GM23338 (cell line): ENCODE measurements around the gene RCE1. TPM values are rescaled to one million over a fixed set of nuclear protein-coding genes. Genes with fewer than 3 reads are reported as not detected.

ENCODE experiments used
- ATAC-seq: fragments of 200-7000 bp; cut with Tn5 transposase; 3 replicates; pipeline ENCODE4 v1.9.1; 2020
- DNase-seq: peaks from one replicate; pipeline ENCODE4 v3.0.0-alpha.2; 2015; ENCODE audit warnings: low spot score
- H2AFZ ChIP-seq: fragments of 200-600 bp; sonication (generic); 2 replicates; pipeline ENCODE4 v1.8.0; 2016; ENCODE audit warnings: antibody characterized with exemption, mild to moderate bottlenecking, moderate library complexity
- H3F3A ChIP-seq: fragments of 200-600 bp; sonication (generic); replicated peaks from 2 replicates; pipeline ENCODE4 v1.8.0; 2017; ENCODE audit warnings: antibody characterized with exemption, mixed run types, low read depth
- H3K27ac ChIP-seq: fragments of 200-600 bp; sonication (generic); 2 replicates; pipeline ENCODE4 v1.6.1; 2016; ENCODE audit warnings: low read depth
- H3K27me3 ChIP-seq: fragments of 200-600 bp; sonication (generic); 2 replicates; pipeline ENCODE4 v1.8.0; 2016; ENCODE audit warnings: mild to moderate bottlenecking, mixed run types, moderate library complexity; ENCODE audit not compliant: insufficient read depth
- H3K36me3 ChIP-seq: fragments of 200-600 bp; sonication (generic); 2 replicates; pipeline ENCODE4 v1.8.0; 2016; ENCODE audit warnings: mild to moderate bottlenecking; ENCODE audit not compliant: insufficient read depth
- H3K4me1 ChIP-seq: fragments of 200-600 bp; sonication (generic); 2 replicates; pipeline ENCODE4 v1.8.0; 2016; ENCODE audit warnings: mild to moderate bottlenecking, moderate library complexity; ENCODE audit not compliant: insufficient read depth
- H3K4me2 ChIP-seq: fragments of 200-600 bp; sonication (generic); 2 replicates; pipeline ENCODE4 v1.7.1; 2017; ENCODE audit warnings: mixed run types
- H3K4me3 ChIP-seq: fragments of 200-600 bp; sonication (generic); 2 replicates; pipeline ENCODE4 v1.6.1; 2016; ENCODE audit warnings: mixed run types
- H3K79me2 ChIP-seq: fragments of 200-600 bp; sonication (generic); replicated peaks from 2 replicates; pipeline ENCODE4 v1.8.0; 2017; ENCODE audit warnings: mild to moderate bottlenecking; ENCODE audit not compliant: insufficient read depth
- H3K9me2 ChIP-seq: fragments of 200-600 bp; sonication (generic); 2 replicates; pipeline ENCODE4 v1.8.0; 2017; ENCODE audit not compliant: insufficient read depth
- H4K20me1 ChIP-seq: fragments of 200-600 bp; sonication (generic); replicated peaks from 2 replicates; pipeline ENCODE4 v1.8.0; 2017; ENCODE audit warnings: mild to moderate bottlenecking; ENCODE audit not compliant: insufficient read depth
- H3K27ac Mint-ChIP-seq: 2 replicates; pipeline ENCODE4 v1.8.0; 2020; ENCODE audit warnings: inconsistent platforms, mild to moderate bottlenecking, moderate library complexity, mixed read lengths
- H3K27me3 Mint-ChIP-seq: 3 replicates; pipeline ENCODE4 v1.8.0; 2022; ENCODE audit warnings: low read depth, mild to moderate bottlenecking, moderate library complexity, mixed read lengths, inconsistent platforms; ENCODE audit not compliant: insufficient read depth, poor library complexity
- H3K36me3 Mint-ChIP-seq: 3 replicates; pipeline ENCODE4 v1.8.0; 2021; ENCODE audit warnings: low read depth, mild to moderate bottlenecking, inconsistent platforms, moderate library complexity, mixed read lengths
- H3K4me1 Mint-ChIP-seq: 3 replicates; pipeline ENCODE4 v1.8.0; 2020; ENCODE audit warnings: mild to moderate bottlenecking, inconsistent platforms, mixed read lengths
- H3K4me3 Mint-ChIP-seq: 3 replicates; pipeline ENCODE4 v1.8.0; 2021; ENCODE audit warnings: moderate library complexity, mild to moderate bottlenecking, inconsistent platforms, mixed read lengths
- H3K9me3 Mint-ChIP-seq: 3 replicates; pipeline ENCODE4 v1.8.0; 2020; ENCODE audit warnings: moderate library complexity, mild to moderate bottlenecking, inconsistent platforms, mixed read lengths
- CREB1 ChIP-seq: fragments of 250-450 bp; sonication (Bioruptor Pico); IDR thresholded peaks from 2 replicates; pipeline ENCODE4 v1.5.0; 2020; ENCODE audit warnings: low read depth, mild to moderate bottlenecking, moderate library complexity
- EZH2 ChIP-seq: fragments of 200-600 bp; sonication (generic); IDR thresholded peaks from one replicate; pipeline ENCODE4 v1.8.0; 2017; ENCODE audit warnings: antibody characterized with exemption, mild to moderate bottlenecking, low read depth; ENCODE audit not compliant: unreplicated experiment
- EZH2phosphoT487 ChIP-seq: fragments of 200-600 bp; sonication (generic); IDR thresholded peaks from one replicate; pipeline ENCODE4 v1.8.1; 2018; ENCODE audit warnings: antibody characterized with exemption; ENCODE audit not compliant: unreplicated experiment
- JUNB ChIP-seq: IDR thresholded peaks from one replicate; pipeline ENCODE4 v1.6.1; 2016; ENCODE audit warnings: antibody characterized with exemption; ENCODE audit not compliant: unreplicated experiment
- NANOG ChIP-seq: IDR thresholded peaks from 2 replicates; pipeline ENCODE4 v1.6.1; 2016; ENCODE audit warnings: antibody characterized with exemption, borderline replicate concordance
- POLR2AphosphoS5 ChIP-seq: IDR thresholded peaks from 2 replicates; pipeline ENCODE4 v1.6.1; 2016; ENCODE audit warnings: antibody characterized with exemption, low read depth
- REST ChIP-seq: IDR thresholded peaks from one replicate; pipeline ENCODE4 v1.6.1; 2018; ENCODE audit warnings: antibody characterized with exemption; ENCODE audit not compliant: unreplicated experiment
- STAT1 ChIP-seq: IDR thresholded peaks from one replicate; pipeline ENCODE4 v1.6.1; 2016; ENCODE audit warnings: antibody characterized with exemption; ENCODE audit not compliant: unreplicated experiment
- ZNF114 ChIP-seq: fragments of 250-450 bp; sonication (Bioruptor Pico); IDR thresholded peaks from 2 replicates; pipeline ENCODE4 v1.5.0; 2020; ENCODE audit warnings: mild to moderate bottlenecking, moderate library complexity
- polyA plus RNA-seq: library from polyadenylated mRNA; unstranded; fragments of >200 nt; fragmentation: Nextera tagmentation; extraction: Ambion mirVana; gene quantifications from 2 replicates; pipeline ENCODE4 v1.2.1, GENCODE V29; 2016
- total RNA-seq: library from RNA; depleted of rRNA; stranded (reverse); fragments of >200 nt; shearing (Covaris generic); gene quantifications from 2 replicates; pipeline ENCODE4 v1.2.3, GENCODE V29; 2014
- TF ChIP-seq, protein P1 (sequence below): fragments of 250-450 bp; sonication (Bioruptor Pico); IDR thresholded peaks from 2 replicates; pipeline ENCODE4 v1.5.0; 2020; ENCODE audit warnings: mild to moderate bottlenecking, moderate library complexity
- TF ChIP-seq, protein P2 (sequence below): IDR thresholded peaks from 2 replicates; pipeline ENCODE4 v1.6.1; 2016; ENCODE audit warnings: antibody characterized with exemption
- TF ChIP-seq, protein P3 (sequence below), 2 experiments: fragments of 200-600 bp in 1 of 2; sonication (generic) in 1 of 2; conservative IDR thresholded peaks; 2 replicates each; pipeline versions ENCODE4 v1.5.1 to v1.6.1; 2016 to 2017; ENCODE audit warnings: antibody characterized with exemption in 2 of 2, low read depth in 2 of 2, mild to moderate bottlenecking in 2 of 2, moderate library complexity in 1 of 2

RCE1 gene
- total and polyA plus RNA-seq, 2 experiments from 2014 or later: 27.8 to 55.1 TPM

GRCh38 chr11:66877588-66878385 is 34.5 kb downstream of the RCE1 start:
- ATAC-seq (no peak), DNase-seq (no peak)
- no peaks in the 10 kb centered on the region for H3K36me3 Mint-ChIP-seq
- Histone ChIP-seq H3K36me3 (no peaks in the 10 kb centered on the region), H4K20me1 (no peaks in the 10 kb centered on the region), H3K27me3 (no peaks in the 10 kb centered on the region), H3K9me2 (no peaks in the 10 kb centered on the region), H3K4me2 (no peak overlapping the region), H3K27ac (no peak overlapping the region), H3K4me3 (no peak overlapping the region), H2AFZ (no peak overlapping the region), H3K79me2 (no peaks in the 10 kb centered on the region), H3F3A (no peaks in the 10 kb centered on the region), H3K4me1 (peaks cover 6% of the 10 kb centered on the region; the same call in 1 of the 2 replicates)
- H3K27me3 Mint-ChIP-seq: peaks cover 9% of the 10 kb centered on the region
- no peaks in the 10 kb centered on the region for H3K9me3 Mint-ChIP-seq
- peaks cover 40% of the 10 kb centered on the region for H3K4me1 Mint-ChIP-seq
- TF ChIP-seq, protein P1, sequence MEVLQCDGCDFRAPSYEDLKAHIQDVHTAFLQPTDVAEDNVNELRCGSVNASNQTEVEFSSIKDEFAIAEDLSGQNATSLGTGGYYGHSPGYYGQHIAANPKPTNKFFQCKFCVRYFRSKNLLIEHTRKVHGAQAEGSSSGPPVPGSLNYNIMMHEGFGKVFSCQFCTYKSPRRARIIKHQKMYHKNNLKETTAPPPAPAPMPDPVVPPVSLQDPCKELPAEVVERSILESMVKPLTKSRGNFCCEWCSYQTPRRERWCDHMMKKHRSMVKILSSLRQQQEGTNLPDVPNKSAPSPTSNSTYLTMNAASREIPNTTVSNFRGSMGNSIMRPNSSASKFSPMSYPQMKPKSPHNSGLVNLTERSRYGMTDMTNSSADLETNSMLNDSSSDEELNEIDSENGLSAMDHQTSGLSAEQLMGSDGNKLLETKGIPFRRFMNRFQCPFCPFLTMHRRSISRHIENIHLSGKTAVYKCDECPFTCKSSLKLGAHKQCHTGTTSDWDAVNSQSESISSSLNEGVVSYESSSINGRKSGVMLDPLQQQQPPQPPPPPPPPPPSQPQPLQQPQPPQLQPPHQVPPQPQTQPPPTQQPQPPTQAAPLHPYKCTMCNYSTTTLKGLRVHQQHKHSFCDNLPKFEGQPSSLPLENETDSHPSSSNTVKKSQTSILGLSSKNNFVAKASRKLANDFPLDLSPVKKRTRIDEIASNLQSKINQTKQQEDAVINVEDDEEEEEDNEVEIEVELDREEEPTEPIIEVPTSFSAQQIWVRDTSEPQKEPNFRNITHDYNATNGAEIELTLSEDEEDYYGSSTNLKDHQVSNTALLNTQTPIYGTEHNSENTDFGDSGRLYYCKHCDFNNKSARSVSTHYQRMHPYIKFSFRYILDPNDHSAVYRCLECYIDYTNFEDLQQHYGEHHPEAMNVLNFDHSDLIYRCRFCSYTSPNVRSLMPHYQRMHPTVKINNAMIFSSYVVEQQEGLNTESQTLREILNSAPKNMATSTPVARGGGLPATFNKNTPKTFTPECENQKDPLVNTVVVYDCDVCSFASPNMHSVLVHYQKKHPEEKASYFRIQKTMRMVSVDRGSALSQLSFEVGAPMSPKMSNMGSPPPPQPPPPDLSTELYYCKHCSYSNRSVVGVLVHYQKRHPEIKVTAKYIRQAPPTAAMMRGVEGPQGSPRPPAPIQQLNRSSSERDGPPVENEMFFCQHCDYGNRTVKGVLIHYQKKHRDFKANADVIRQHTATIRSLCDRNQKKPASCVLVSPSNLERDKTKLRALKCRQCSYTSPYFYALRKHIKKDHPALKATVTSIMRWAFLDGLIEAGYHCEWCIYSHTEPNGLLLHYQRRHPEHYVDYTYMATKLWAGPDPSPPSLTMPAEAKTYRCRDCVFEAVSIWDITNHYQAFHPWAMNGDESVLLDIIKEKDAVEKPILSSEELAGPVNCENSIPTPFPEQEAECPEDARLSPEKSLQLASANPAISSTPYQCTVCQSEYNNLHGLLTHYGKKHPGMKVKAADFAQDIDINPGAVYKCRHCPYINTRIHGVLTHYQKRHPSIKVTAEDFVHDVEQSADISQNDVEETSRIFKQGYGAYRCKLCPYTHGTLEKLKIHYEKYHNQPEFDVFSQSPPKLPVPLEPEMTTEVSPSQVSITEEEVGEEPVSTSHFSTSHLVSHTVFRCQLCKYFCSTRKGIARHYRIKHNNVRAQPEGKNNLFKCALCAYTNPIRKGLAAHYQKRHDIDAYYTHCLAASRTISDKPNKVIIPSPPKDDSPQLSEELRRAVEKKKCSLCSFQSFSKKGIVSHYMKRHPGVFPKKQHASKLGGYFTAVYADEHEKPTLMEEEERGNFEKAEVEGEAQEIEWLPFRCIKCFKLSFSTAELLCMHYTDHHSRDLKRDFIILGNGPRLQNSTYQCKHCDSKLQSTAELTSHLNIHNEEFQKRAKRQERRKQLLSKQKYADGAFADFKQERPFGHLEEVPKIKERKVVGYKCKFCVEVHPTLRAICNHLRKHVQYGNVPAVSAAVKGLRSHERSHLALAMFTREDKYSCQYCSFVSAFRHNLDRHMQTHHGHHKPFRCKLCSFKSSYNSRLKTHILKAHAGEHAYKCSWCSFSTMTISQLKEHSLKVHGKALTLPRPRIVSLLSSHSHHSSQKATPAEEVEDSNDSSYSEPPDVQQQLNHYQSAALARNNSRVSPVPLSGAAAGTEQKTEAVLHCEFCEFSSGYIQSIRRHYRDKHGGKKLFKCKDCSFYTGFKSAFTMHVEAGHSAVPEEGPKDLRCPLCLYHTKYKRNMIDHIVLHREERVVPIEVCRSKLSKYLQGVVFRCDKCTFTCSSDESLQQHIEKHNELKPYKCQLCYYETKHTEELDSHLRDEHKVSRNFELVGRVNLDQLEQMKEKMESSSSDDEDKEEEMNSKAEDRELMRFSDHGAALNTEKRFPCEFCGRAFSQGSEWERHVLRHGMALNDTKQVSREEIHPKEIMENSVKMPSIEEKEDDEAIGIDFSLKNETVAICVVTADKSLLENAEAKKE (CRISPR knock-in tag): no peak
- TF ChIP-seq, protein P2, sequence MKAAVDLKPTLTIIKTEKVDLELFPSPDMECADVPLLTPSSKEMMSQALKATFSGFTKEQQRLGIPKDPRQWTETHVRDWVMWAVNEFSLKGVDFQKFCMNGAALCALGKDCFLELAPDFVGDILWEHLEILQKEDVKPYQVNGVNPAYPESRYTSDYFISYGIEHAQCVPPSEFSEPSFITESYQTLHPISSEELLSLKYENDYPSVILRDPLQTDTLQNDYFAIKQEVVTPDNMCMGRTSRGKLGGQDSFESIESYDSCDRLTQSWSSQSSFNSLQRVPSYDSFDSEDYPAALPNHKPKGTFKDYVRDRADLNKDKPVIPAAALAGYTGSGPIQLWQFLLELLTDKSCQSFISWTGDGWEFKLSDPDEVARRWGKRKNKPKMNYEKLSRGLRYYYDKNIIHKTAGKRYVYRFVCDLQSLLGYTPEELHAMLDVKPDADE: no peak
- no peak for TF ChIP-seq EZH2phosphoT487
- no peak for TF ChIP-seq CREB1
- TF ChIP-seq EZH2: no peak
- no peak for TF ChIP-seq NANOG
- TF ChIP-seq REST: no peak
- TF ChIP-seq POLR2AphosphoS5: no peak
- no peak for TF ChIP-seq STAT1
- TF ChIP-seq ZNF114 (CRISPR knock-in tag): no peak
- TF ChIP-seq, protein P3, sequence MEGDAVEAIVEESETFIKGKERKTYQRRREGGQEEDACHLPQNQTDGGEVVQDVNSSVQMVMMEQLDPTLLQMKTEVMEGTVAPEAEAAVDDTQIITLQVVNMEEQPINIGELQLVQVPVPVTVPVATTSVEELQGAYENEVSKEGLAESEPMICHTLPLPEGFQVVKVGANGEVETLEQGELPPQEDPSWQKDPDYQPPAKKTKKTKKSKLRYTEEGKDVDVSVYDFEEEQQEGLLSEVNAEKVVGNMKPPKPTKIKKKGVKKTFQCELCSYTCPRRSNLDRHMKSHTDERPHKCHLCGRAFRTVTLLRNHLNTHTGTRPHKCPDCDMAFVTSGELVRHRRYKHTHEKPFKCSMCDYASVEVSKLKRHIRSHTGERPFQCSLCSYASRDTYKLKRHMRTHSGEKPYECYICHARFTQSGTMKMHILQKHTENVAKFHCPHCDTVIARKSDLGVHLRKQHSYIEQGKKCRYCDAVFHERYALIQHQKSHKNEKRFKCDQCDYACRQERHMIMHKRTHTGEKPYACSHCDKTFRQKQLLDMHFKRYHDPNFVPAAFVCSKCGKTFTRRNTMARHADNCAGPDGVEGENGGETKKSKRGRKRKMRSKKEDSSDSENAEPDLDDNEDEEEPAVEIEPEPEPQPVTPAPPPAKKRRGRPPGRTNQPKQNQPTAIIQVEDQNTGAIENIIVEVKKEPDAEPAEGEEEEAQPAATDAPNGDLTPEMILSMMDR (conservative IDR thresholded peaks at IDR 0.05; ENCODE audit: low read depth in 2 of 2): no peak
- TF ChIP-seq JUNB: no peak
- H3K4me3 Mint-ChIP-seq: no peak overlapping the region
- 0 out of 2 replicates have a peak overlapping the region, but pooled peaks have one; percentile 34 for H3K27ac Mint-ChIP-seq
